GM18870 (cell line): ENCODE measurements around the gene ITM2B.

Experiments
- ATAC-seq: cut with Tn5 transposase; IDR thresholded peaks from one replicate; pipeline ENCODE4 v1.9.1; 2021; ENCODE audit warnings: moderate library complexity; ENCODE audit not compliant: unreplicated experiment

ITM2B gene

GRCh38 chr13:48303359-48304142, 70.5 kb downstream of the ITM2B start, which contains the start of gene RB1:
Gene RB1, plus strand, starts transcription at chr13:48303751. Its CDS starts 162 bp downstream, at chr13:48303913.
- ATAC-seq = peak; percentile 55

- ATAC-seq = peak; percentile 79
Measured at GRCh38 chr13:48304143-48304876, 71.3 kb downstream of the ITM2B start.

GRCh38 chr13:48311223-48311622, 78.2 kb downstream of the ITM2B start:
- no peak for ATAC-seq

- ATAC-seq = no peak
Measured at GRCh38 chr13:48315969-48316650, 83.1 kb downstream of the ITM2B start.

GRCh38 chr13:48316826-48317510, 84.0 kb downstream of the ITM2B start:
- no peak for ATAC-seq

GRCh38 chr13:48317511-48318376, 84.7 kb downstream of the ITM2B start:
- no peak for ATAC-seq

GRCh38 chr13:48318377-48318811, 85.4 kb downstream of the ITM2B start:
- no peak for ATAC-seq

GRCh38 chr13:48318821-48319511, 86.0 kb downstream of the ITM2B start:
- ATAC-seq = no peak
